Astrocyte (in vitro differentiated cells and primary cell): ENCODE data around the gene APP.

Experiments used
- EZH2 ChIP-seq: IDR thresholded peaks from 2 replicates; pipeline ENCODE4 v1.6.1; 2012; ENCODE audit warnings: mild to moderate bottlenecking, low read length, inconsistent platforms; ENCODE audit not compliant: insufficient read depth
- TF ChIP-seq, protein P1 (sequence below): IDR thresholded peaks from 2 replicates; pipeline ENCODE4 v1.5.1; 2011; ENCODE audit warnings: low read depth, mild to moderate bottlenecking, inconsistent platforms, low read length, moderate library complexity; ENCODE audit not compliant: insufficient read depth

GRCh38 chr21:26127073-26127814 is 43.3 kb downstream of the APP start:
- TF ChIP-seq EZH2 = no peak
- TF ChIP-seq, protein P1, sequence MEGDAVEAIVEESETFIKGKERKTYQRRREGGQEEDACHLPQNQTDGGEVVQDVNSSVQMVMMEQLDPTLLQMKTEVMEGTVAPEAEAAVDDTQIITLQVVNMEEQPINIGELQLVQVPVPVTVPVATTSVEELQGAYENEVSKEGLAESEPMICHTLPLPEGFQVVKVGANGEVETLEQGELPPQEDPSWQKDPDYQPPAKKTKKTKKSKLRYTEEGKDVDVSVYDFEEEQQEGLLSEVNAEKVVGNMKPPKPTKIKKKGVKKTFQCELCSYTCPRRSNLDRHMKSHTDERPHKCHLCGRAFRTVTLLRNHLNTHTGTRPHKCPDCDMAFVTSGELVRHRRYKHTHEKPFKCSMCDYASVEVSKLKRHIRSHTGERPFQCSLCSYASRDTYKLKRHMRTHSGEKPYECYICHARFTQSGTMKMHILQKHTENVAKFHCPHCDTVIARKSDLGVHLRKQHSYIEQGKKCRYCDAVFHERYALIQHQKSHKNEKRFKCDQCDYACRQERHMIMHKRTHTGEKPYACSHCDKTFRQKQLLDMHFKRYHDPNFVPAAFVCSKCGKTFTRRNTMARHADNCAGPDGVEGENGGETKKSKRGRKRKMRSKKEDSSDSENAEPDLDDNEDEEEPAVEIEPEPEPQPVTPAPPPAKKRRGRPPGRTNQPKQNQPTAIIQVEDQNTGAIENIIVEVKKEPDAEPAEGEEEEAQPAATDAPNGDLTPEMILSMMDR = no peak
